GM19468 (cell line): Measurements from ENCODE around the gene BRI3.

Experiments used
- ATAC-seq: cut with Tn5 transposase; IDR thresholded peaks from one replicate; pipeline ENCODE4 v1.9.1; 2021; ENCODE audit warnings: mild to moderate bottlenecking, moderate library complexity, moderate number of reproducible peaks; ENCODE audit not compliant: unreplicated experiment; ENCODE audit errors: extremely low read depth

BRI3 gene

DNA sequence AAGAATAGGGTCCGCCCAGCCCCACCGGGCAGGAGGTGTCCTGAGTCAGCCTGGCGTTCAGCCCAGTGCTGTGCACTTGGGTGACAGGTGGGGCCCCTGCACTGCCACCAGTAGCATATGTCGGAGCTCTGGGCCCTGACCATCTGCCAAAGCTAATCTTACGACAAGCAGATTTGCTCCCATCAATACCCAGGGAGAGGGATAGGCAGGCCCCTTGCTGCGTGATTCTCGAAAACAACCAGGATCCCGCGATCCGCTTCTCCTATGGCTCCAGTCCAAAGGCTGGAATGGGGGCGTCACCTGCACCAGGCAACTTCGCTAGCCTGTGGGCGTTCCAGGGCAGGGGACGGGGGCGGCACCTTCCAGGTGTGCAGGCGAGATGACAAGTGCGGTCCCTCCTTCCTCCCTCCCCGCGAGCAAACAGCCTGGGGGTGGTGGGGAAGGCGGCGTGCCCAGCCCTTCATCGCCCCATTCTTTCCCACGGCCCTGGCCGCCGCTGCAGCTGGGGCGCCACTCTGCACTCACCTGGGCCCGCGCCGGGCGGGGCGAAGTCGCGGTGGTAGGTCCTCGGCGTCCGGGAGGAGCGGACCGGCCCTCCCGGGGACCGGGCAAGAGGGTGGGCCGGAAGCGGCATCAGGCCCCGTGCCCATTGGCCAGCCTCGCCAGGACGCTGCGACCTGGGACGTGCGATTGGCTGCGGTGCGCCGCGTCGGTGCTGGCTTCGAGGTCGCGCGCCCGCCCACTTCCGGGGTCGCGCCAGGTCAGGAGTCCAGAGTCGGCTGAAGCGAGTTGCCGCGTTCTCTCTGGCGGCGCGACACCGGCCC lies 29.7 kb upstream of the BRI3 start, which contains the start of gene TECPR1:
TSS of gene TECPR1 (minus strand) at position 632 of the 824 bp plus-strand sequence. CDS start 6,086 bp downstream, outside the sequence.
- peak; percentile 98 for ATAC-seq

DNA sequence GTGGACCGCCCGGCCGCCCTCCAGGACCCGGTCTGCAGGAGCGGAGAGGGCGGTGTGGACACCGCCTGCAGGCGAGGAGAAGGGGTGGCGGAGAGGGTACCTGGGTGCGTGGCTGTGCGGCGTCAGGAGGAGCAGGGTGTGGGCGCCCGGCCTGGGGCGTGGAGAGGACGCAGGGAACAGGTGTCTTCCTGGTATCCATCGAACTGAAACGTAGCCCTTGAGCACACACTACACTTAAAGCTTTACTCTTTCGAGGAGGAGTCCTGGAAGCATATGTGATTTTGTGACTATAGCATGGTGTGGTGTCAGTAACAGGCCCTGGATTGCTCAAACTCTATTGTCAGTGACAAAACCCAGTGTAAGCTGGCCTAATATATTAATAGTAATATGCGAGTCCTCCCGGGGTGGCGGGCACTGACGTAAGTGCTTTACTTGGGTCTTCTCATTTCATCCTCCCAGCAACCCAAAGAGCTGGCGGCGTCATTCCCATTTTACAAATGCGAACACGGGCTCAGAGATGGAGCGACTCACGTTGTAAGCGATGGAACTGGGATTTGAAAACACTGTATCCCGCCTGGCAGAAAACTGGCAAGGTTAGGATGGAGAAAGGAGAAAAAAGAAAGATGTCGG lies 28.9 kb upstream of the BRI3 start:
- peak; percentile 3 for ATAC-seq

DNA sequence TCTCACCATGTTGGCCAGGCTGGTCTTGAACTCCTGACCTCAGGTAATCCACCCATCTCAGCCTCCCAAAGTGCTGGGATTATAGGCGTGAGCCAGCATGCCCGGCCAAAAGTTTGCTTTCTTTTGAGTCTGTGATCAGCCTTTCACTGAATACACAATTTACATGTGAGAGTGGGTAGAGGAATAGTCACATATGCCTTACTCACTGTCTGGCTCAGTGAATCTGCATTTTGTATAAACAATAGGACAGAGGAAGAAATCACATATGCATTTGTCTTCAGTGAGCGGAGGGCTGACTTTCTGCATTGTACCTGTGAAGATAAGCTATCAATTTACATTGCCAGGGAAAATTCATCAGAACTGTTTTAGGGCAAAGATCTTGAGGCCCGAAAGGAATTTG lies 27.0 kb upstream of the BRI3 start:
- ATAC-seq, result no peak

DNA sequence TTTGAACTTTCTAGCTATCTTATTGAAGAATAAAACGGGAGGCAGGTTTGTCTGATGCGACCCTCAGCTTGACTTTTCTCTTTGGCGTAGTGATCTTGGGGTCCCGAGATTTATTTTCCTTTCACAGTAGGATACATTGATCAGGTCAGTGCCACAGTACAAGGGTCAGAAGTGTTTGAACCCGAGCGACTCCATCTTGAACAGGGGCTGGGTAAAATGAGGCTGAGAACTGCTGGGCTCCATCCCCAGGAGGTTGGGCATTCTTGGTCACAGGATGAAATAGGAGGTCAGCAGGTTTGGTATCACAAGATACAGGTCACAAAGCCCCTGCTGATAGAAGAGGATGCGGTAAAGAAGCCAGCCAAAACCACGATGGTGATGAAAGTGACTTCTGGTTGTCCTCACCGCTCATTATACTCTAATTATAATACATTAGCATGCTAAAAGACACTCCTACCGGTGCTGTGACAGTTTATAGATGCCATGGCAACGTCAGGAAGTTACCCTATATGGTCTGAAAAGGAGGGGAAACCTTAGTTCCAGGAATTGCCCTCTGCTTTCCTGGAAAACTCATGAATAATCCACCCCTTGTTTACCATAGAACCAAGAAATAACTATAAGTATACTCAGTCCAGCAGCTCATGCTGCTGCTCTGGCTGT lies 26.4 kb upstream of the BRI3 start:
- ATAC-seq, result no peak

DNA sequence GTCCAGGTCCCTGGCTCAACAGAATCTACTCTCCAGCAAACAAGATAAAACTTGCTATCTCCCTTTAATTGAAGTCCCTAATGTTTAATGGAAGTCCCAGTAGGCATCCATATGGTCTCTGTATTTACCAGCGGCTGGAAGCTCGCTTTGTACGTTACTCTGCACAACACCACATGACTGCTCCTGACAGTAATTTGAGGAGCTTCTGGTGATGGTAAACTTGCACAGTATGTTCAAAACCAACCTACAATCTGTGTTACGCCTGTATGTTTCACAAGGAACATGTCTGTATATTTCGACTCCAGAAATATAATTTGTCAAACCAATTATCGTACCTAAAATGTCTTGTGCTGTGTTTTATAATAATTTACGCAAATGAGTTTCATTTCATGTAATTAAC lies 25.1 kb upstream of the BRI3 start:
- ATAC-seq, result no peak

DNA sequence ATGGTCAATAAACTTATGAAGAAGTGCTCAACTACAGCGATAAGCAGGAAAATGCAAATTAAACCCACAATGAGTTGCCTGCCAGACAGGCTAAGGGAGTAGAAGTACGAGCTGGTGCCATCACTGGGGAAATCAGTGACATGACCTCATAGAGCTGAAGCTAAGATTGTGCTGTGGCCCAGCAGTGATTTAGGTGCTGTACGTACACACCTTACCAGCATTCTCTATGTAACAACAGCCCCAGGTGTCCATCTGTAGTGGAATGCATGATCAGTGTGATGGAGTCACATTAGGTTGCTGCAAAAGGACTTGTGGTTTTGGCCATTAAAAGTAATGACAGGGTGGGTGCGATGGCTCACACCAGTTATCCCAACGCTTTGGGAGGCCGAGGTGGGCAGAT lies 23.8 kb upstream of the BRI3 start:
- no peak for ATAC-seq

DNA sequence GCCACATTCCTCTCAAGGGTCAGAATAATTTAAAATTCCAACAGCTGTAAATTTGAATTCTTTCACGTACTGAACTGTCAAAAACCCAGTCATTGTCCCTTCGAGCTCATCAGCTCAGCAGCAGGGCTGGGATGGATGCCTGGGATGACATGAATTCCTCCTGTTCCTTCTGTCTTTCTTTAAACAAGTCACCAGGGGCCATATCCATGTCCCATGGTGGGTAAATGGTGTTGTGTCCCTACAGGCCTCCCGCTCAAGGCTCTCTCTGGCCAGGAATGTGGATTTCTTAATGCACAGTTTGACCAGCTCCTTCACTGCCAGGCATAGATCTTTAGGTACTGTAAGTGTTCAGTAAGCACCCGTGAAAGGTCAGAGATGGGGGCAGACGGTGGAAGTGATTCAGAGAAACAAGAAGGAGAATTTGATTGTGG lies 15.6 kb upstream of the BRI3 start:
- no peak for ATAC-seq

DNA sequence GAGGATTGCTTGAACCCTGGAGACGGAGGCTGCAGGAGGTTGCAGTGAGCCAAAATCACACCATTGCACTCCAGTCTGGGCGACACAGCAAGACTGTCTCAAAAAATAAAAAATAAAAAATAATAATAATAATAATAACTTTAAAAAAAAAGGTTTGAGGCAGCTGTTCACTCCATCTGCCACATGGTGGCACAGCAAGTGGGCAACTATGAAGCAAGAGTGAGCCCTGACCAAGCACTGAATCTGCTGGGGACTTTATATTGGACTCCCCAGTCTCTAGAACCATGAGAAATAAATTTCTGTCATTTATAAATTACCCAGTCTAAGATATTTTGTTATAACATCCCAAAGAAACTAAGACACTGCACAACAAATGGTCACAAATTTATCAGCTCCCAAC lies 14.6 kb upstream of the BRI3 start:
- ATAC-seq, result no peak

DNA sequence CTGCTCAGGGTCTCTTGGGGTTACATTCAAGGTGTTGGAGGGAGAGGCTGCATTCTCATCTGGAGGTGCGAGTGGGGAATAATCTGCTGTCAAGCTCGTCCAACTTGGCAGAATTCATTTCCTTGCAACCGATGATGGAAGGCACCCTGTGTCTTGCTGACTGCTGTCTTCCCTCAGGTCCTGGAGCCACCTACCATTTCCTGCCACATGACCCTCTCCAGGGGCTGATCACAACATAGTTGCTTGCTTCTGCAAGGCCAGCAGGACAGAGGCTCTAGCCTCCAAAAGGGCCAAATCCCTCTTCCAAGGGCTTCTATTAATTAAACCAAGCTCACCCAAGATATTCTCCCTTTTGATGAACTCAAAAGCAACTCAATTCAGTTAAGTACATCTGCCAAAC lies 14.2 kb upstream of the BRI3 start:
- ATAC-seq, result no peak

DNA sequence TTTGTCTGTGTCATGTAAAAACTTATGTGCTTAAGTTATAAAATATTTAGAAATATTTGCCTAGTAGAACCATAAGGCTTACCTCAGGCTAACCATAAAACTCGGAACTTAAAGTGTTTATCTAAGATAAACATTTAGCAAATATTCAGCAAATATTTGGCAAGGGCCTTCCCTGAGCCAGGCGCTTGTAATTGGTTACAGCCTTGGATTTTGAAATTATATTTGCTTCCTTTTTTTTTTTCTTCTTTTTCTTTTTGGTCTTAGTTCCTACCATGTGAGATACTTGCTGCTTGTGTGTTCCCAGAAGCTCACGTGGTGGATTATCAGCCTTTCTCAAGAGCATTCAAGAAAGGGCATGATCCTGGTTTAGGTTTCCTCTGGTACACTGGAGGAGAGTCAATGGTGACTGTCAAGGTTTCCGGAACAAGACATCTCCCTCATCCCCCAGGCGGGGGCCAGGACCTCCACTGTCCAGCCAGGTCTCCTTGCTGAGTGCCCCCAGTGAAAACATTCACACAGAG lies 5.2 kb upstream of the BRI3 start:
- no peak for ATAC-seq

DNA sequence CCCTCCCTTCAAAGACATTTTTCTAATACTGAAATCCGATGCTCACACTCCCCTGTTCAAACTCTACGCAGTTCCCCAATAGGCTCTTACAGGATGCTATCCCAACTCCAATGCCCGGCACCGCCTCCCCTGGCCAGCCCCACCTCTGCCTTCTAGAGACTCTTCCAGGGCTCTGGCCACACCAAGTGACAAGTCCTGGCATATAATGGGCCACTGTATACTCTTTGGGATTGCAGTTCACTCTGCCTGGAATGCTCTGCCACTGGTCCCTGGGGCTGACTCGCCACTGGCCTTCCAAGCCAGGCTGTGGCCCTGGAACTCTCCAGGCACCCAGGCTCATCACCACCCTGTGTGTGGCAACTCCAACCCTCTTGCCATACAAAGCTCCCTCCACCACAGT lies 3.1 kb upstream of the BRI3 start:
- ATAC-seq, result no peak

DNA sequence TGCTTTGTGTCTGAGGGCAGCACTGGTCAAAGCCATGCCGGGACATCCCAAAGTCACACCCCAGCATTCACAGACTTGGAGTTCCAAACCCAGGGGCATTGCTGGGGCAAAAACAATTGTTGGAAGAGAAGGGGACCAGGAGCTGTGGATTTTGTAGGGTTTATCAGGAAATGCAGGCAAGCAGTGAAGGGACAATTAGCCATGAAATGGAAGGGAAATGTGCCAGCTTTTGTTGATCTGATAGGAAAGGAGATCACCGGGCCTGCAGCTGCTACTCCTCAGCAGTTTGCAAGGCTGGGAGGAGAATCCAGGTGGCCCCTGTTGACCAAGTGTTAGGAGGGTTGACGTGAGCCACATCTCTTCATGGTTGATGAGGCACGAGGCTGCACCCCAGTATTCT lies 2.5 kb upstream of the BRI3 start:
- no peak for ATAC-seq

DNA sequence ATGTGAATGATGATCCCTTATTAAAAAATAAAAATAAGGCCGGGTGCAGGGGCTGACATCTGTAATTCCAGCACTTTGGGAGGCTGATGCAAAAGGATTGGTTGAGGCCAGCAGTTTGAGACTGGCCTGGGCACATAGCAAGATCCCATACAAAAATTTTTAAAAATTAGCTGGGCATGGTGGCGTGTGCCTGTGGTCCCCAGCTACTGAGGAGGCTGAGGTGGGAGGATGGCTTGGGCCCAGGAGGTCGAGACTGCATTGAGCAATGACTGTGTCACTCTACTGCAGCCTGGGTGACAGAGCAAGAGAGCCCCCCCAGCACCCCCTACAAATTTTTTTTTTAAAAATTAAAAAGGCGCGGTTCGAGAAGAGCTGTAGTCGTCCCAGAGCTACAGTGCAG lies 1.2 kb upstream of the BRI3 start:
- ATAC-seq, result no peak

DNA sequence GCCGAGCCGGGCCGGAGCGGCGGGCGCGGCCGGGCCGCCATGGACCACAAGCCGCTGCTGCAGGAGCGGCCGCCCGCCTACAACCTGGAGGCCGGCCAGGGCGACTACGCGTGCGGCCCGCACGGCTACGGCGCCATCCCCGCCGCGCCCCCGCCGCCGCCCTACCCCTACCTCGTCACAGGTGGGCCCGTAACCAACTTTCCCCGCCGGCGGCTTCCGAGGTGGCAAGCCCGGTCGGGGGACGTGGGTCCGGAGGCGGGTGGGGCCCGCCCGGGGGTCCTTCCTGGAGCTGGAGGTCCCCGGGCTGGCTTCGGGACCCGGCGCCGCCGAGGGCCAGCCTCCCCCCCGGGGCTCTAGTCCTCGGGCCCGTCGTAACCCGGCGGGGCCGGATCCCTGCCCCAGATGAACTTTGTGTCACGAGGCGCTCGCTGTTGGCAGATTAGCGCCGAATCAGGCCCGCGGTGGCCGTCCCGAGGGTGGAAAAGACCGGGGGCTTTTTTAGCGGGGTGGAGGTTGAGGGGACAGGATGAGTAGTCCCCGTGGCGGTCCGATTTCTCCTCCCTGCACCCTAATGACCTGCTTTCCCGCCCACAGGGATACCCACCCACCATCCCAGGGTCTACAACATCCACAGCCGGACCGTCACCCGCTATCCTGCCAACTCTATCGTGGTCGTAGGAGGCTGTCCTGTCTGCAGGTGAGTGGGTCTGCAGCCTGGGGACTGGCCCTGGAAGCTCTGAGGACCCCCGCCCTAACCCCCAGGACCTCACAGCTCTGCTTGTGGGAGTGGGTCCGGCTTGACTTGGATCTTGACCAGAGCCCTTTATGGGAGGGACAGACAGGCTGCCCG lies 496 bp downstream of the BRI3 start:
- ATAC-seq, result peak; percentile 3

DNA sequence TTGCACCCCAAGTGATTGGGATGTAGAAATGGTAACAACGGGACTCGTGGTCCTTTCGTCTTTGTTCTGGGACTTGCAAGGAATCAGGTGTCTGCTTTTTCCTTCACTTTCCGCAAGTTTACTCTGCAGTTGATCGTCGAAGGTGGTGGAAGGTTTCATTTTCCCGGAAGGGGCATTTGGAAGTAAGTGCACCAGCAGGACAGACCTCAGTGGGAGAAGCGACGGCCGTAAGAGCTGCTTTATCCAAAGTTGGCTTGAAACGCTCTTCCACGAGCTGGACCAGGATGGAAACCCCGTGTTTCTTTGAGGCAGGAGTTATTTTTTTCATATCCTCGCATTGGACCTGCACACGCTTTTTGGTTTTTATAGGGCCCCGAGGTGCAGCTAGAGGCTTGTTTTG lies 1.2 kb downstream of the BRI3 start:
- ATAC-seq, result no peak

DNA sequence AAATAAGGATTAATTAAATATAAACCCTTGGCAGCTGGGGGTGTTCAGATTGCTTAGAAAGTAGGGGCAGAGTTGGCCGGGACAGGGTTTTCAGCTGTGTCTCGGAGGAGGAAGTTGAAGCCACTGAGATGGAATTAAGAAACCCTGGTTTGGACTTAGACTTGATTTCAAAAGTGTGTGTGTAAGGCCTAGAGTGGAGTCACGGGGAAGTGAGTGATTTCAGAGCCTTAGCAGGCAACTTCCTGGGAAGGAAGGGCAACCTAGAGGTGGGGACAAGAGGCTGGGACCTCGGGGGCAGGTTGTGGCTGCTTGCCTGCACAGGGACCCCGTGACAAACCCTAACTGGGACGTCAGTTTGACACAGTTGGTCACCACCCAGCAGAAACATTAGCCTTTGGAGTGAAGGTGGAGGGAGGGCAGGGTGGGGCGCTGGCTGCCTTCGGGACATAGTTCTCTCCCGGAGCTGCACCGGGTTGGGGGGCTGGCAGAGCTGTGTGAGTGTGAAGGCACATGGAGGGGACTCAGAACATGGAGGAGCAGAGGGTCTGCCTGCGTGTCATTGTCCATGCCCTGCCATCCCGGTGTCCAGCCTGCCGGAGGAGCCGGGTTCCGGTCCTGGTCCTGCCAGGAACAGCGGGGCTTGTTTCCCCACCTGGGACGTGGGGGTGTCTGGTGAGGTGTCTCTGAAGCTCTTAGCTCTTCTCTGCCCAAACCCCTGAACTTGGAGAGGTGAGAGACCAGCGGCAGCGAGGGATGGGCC lies 1.8 kb downstream of the BRI3 start:
- ATAC-seq, result no peak

DNA sequence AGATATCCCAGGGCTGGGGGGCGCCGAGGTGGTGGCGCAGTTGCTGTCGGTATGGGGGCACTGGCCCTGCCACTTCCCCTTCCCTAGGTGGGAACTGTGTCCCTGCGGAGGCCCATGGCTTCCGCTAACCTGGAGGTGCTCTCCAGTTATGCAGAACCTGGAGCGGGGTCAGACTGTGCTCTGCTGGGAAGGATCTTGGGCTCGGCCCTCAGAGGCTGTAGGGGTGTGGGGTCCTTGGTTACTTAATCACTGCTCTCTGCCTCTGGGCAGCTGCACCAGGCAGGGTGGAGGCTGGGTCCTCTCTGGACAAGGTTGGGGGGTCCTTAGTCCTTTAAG lies 2.4 kb downstream of the BRI3 start:
- no peak for ATAC-seq

DNA sequence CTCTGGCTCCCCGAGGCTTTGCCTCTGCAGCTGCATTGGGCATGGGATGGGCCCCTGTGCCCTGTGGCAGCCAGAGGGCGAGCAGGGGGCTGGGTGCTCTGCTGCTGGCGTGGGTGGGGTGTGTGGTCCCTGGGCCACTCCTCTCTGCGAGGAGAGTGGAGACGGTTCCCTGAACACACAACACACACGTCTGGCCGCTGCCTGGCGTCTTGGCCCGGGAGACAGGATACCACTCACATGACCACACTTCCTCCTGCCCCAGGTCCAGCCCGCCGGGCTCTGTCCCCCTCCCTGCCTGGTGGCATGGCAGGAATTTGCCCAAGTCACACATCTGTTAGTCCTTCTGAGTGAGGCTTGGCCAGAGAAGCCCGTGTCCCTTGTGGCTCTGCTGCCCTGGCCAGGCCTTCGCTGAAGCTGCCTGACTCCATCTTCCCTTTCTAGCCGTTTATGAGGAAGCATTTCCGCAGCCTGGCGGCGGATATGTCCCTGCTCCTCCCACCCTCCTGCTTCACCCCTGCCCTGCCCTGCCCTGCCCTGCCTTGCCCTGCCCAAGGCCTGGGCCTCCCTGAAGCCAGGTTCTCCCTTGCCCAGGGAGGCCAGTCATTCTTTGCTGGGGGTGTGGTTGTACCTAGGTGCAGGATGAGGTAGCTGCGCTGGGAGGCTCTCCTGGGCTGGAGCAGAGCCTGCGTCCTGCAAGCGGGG lies 3.0 kb downstream of the BRI3 start:
- ATAC-seq, result no peak
